B cell (primary cell): Measurements from ENCODE around the gene IL19. TPM values are rescaled to one million over a fixed set of nuclear protein-coding genes. Genes with fewer than 3 reads are reported as not detected.

ENCODE experiments used
- ATAC-seq: fragments of 200-7000 bp; cut with Tn5 transposase; one replicate; pipeline ENCODE4 v1.10.0; 2021; ENCODE audit warnings: low read depth, mild to moderate bottlenecking, moderate number of reproducible peaks, moderate library complexity
- CTCF ChIA-PET: fragments of 350-600 bp; sonication (Branson Sonifier 250); formaldehyde crosslinking; loops from one replicate; lab custom pipeline; 2021; ENCODE audit warnings: antibody characterized with exemption, inconsistent platforms; lab: Charles Lee
- POLR2A ChIA-PET: fragments of 350-600 bp; sonication (Branson Sonifier 250); formaldehyde crosslinking; loops from one replicate; lab custom pipeline; 2021; ENCODE audit warnings: antibody characterized with exemption; lab: Charles Lee
- DNase-seq: peaks from one replicate; pipeline ENCODE4 v3.0.0; 2013
- H2AFZ ChIP-seq: 2 replicates; pipeline ENCODE4 v1.6.1; 2012; ENCODE audit warnings: mild to moderate bottlenecking, low read depth, low read length; ENCODE audit not compliant: insufficient read depth, poor library complexity, severe bottlenecking
- H3K27ac ChIP-seq, 2 donors: 1 replicate in 1 of 2; 2 replicates in 1 of 2; pipeline ENCODE4 v1.5.1; 2012 to 2013; ENCODE audit warnings: low read length in 2 of 2, mild to moderate bottlenecking in 2 of 2, moderate library complexity in 1 of 2
- H3K27me3 ChIP-seq, 4 experiments: fragments of 200-600 bp in 1 of 4; sonication (generic) in 1 of 4; replicated peaks in 1 of 4; 1 replicate in 2 of 4; 2 replicates in 2 of 4; pipeline versions ENCODE4 v1.6.1 to v1.7.0; 2013 to 2016; ENCODE audit warnings: low read length in 3 of 4, mild to moderate bottlenecking in 2 of 4, mixed read lengths in 1 of 4, moderate library complexity in 1 of 4; ENCODE audit not compliant: insufficient read depth in 4 of 4, control insufficient read depth in 3 of 4; ENCODE audit errors: control extremely low read depth in 1 of 4
- H3K36me3 ChIP-seq, 2 experiments: replicated peaks in 1 of 2; 1 replicate in 1 of 2; 2 replicates in 1 of 2; pipeline versions ENCODE4 v1.6.1 to v1.7.1; 2013; ENCODE audit warnings: low read length in 1 of 2; ENCODE audit not compliant: insufficient read depth in 2 of 2, control insufficient read depth in 1 of 2; ENCODE audit errors: control extremely low read depth in 1 of 2, extremely low read depth in 1 of 2
- H3K4me1 ChIP-seq, 2 donors: fragments of 200-600 bp in 1 of 2; sonication (generic) in 1 of 2; 1 replicate in 1 of 2; 2 replicates in 1 of 2; pipeline versions ENCODE4 v1.5.1 to v1.6.1; 2013 to 2017; ENCODE audit warnings: low read length in 2 of 2; ENCODE audit not compliant: control insufficient read depth in 2 of 2, insufficient read depth in 2 of 2
- H3K4me2 ChIP-seq: replicated peaks from 2 replicates; pipeline ENCODE3; 2012; ENCODE audit warnings: mild to moderate bottlenecking, low read depth, low read length; ENCODE audit not compliant: poor library complexity, severe bottlenecking
- H3K4me3 ChIP-seq, 5 experiments: fragments of 200-600 bp in 1 of 5; sonication (generic) in 1 of 5; 1 replicate in 3 of 5; 2 replicates in 2 of 5; pipeline versions ENCODE4 v1.5.1 to v1.7.0; 2011 to 2016; ENCODE audit warnings: low read length in 4 of 5, mild to moderate bottlenecking in 4 of 5, low read depth in 2 of 5, control low read depth in 1 of 5, moderate library complexity in 1 of 5; ENCODE audit not compliant: insufficient read depth in 1 of 5; ENCODE audit errors: control extremely low read depth in 1 of 5, extremely low read depth in 1 of 5
- H3K79me2 ChIP-seq: fragments of 200-600 bp; sonication (generic); one replicate; pipeline ENCODE4 v1.6.0; 2016; ENCODE audit warnings: low read length; ENCODE audit not compliant: control insufficient read depth, insufficient read depth
- H3K9ac ChIP-seq: fragments of 200-600 bp; sonication (generic); 2 replicates; pipeline ENCODE4 v1.6.1; 2017; ENCODE audit warnings: mild to moderate bottlenecking, low read length, moderate library complexity
- H3K9me3 ChIP-seq, 3 donors: one replicate each; pipeline versions ENCODE4 v1.6.1 to v1.7.1; 2013; ENCODE audit warnings: low read length in 2 of 3; ENCODE audit not compliant: control insufficient read depth in 2 of 3, insufficient read depth in 1 of 3; ENCODE audit errors: control extremely low read depth in 1 of 3
- H4K20me1 ChIP-seq: 2 replicates; pipeline ENCODE4 v1.6.0; 2012; ENCODE audit warnings: mild to moderate bottlenecking, low read length; ENCODE audit not compliant: insufficient read depth, control insufficient read depth, poor library complexity, severe bottlenecking
- H3K27ac Mint-ChIP-seq: one replicate; pipeline ENCODE4 v1.8.0; 2021; ENCODE audit warnings: mixed read lengths
- H3K27me3 Mint-ChIP-seq: one replicate; pipeline ENCODE4 v1.8.0; 2021; ENCODE audit warnings: mixed read lengths
- H3K4me1 Mint-ChIP-seq: one replicate; pipeline ENCODE4 v1.8.0; 2021; ENCODE audit warnings: mixed read lengths
- H3K4me3 Mint-ChIP-seq: one replicate; pipeline ENCODE4 v1.8.0; 2021; ENCODE audit warnings: mixed read lengths
- H3K9me3 Mint-ChIP-seq: one replicate; pipeline ENCODE4 v1.8.0; 2022; ENCODE audit warnings: mixed read lengths; ENCODE audit not compliant: insufficient read depth
- EZH2 ChIP-seq: IDR thresholded peaks from 2 replicates; pipeline ENCODE4 v1.6.1; 2012; ENCODE audit warnings: borderline replicate concordance, low read depth, mild to moderate bottlenecking, moderate library complexity, low read length; ENCODE audit not compliant: insufficient read depth, poor library complexity, severe bottlenecking
- WGBS: methylation state at CpG from one replicate; pipeline ENCODE4 v1.1.5; 2013; ENCODE audit warnings: missing lambda C conversion rate; ENCODE audit not compliant: insufficient coverage; 5-methylcytosine and 5-hydroxymethylcytosine counted together
- intact Hi-C: fragments of 100-400 bp; cut with micrococcal nuclease; formaldehyde crosslinking; loops from one replicate; pipeline ENCODE4 v1.10.0; 2022
- polyA plus RNA-seq: library from polyadenylated mRNA; depleted of rRNA; stranded (reverse); fragments of >200 nt; gene quantifications from 2 replicates; pipeline ENCODE4 v1.2.3, GENCODE V29; 2012
- total RNA-seq, 2 donors: library from RNA; stranded (reverse); fragments of 120-200 nt in 1 of 2; gene quantifications; 1 replicate in 1 of 2; 2 replicates in 1 of 2; pipeline versions ENCODE4 v1.2.3 to v1.2.4, GENCODE V29; 2013 to 2022
- TF ChIP-seq, protein P1 (sequence below): fragments of 200-600 bp; IDR thresholded peaks from one replicate; pipeline ENCODE4 v1.8.0; 2022; ENCODE audit warnings: antibody characterized with exemption, mild to moderate bottlenecking

The IL19 gene
- total and polyA plus RNA-seq, 2 donors (not counting 1 experiment from before 2014, with no cell fraction given) = 0.27 TPM; not detected in 1

DNA sequence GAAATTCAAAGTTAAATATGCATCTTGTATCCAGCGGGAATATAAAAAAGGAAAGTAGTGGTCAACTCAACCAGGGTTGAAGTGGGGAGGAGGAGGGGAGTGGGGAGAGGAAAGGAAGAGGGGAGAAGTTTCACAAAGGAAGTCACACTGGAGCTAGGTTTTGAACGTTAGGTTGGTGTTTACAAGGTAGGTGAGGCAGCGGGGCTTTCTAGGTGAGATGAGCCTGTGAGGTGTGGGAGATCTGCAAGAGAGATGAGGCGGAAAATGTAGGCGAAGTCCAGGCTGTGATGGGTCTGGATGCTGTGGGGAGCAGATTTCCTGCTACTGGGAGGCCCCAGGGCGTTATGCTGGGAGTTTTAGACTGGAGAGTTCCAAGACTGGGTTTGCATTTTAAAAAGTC, 58.7 kb downstream of the IL19 start:
- H3K27me3 Mint-ChIP-seq = no peaks in the 10 kb centered on the region
- H4K20me1 ChIP-seq = no peaks in the 10 kb centered on the region
- peak overlapping the region; percentile 60 for H3K4me2 ChIP-seq
- H3K9ac ChIP-seq = peak overlapping the region; percentile 26
- H3K4me3 ChIP-seq = peak overlapping the region in 1 of 5 experiments; percentile 21
- H3K9me3 ChIP-seq = no peaks in the 10 kb centered on the region
- peak overlapping the region; percentile 36 for H3K4me3 Mint-ChIP-seq
- peaks cover 77% of the 10 kb centered on the region for H3K4me1 Mint-ChIP-seq
- ChIA-PET POLR2A (no interaction called here), CTCF (interaction anchor here (0.7 to 1.4 kb wide), 6 partner anchors 12 to 249 kb away, joined by 3 to 6 read pairs (median 4); no protein-coding TSS in a partner anchor)
- no peak for TF ChIP-seq EZH2
- TF ChIP-seq, protein P1, sequence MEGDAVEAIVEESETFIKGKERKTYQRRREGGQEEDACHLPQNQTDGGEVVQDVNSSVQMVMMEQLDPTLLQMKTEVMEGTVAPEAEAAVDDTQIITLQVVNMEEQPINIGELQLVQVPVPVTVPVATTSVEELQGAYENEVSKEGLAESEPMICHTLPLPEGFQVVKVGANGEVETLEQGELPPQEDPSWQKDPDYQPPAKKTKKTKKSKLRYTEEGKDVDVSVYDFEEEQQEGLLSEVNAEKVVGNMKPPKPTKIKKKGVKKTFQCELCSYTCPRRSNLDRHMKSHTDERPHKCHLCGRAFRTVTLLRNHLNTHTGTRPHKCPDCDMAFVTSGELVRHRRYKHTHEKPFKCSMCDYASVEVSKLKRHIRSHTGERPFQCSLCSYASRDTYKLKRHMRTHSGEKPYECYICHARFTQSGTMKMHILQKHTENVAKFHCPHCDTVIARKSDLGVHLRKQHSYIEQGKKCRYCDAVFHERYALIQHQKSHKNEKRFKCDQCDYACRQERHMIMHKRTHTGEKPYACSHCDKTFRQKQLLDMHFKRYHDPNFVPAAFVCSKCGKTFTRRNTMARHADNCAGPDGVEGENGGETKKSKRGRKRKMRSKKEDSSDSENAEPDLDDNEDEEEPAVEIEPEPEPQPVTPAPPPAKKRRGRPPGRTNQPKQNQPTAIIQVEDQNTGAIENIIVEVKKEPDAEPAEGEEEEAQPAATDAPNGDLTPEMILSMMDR = no peak
- intact Hi-C loops = no loop called here
- H3K9me3 Mint-ChIP-seq = no peaks in the 10 kb centered on the region
- ATAC-seq (peak; percentile 26), DNase-seq (no peak)
- no peaks in the 10 kb centered on the region for H3K27me3 ChIP-seq
- H3K36me3 ChIP-seq = no peaks in the 10 kb centered on the region
- H3K79me2 ChIP-seq = peaks cover 8% of the 10 kb centered on the region
- WGBS = 31% methylated on average over 5 of the region's 6 CpGs
- peak overlapping the region; percentile 77 for H3K27ac Mint-ChIP-seq
- peaks cover 66 to 80% of the 10 kb centered on the region in 2 donors for H3K4me1 ChIP-seq
- H3K27ac ChIP-seq = peak overlapping the region; percentile 34 to 57
- H2AFZ ChIP-seq = peak overlapping the region; percentile 4

DNA sequence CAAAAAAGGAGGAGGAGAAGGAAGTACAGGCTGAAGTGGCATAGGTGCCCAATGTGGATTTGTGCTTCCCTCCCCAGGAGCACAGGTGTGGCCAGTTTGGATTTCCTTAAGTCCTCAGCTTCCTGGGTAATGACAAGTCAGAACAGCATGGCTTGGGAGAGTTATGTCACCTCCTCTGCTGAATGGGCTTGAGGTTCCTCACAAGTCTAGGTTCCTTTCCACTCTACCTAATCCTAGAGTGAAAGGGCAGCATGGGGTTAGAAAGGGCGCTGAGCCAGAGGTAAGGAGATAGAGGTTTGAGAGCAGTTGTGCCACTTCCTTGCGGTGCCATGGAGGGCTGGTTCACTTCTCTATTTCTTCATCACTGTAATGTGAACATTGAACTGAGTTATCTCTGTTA, 59.3 kb downstream of the IL19 start:
- no peaks in the 10 kb centered on the region for H3K27me3 ChIP-seq
- peak overlapping the region; percentile 54 for H3K27ac Mint-ChIP-seq
- no peaks in the 10 kb centered on the region for H3K36me3 ChIP-seq
- no peaks in the 10 kb centered on the region for H3K9me3 Mint-ChIP-seq
- H3K9ac ChIP-seq = peak overlapping the region; percentile 26
- peaks cover 66 to 80% of the 10 kb centered on the region in 2 donors for H3K4me1 ChIP-seq
- H3K79me2 ChIP-seq = peaks cover 8% of the 10 kb centered on the region
- H3K4me3 Mint-ChIP-seq = peak overlapping the region; percentile 21
- peak; percentile 59 for ATAC-seq
- intact Hi-C loops = loop anchor here (2.0 to 5.0 kb wide), 2 partner anchors 15 to 42 kb away; no protein-coding TSS in a partner anchor
- H3K4me3 ChIP-seq = peak overlapping the region in 1 of 5 experiments; percentile 21
- H4K20me1 ChIP-seq = no peaks in the 10 kb centered on the region
- H3K27me3 Mint-ChIP-seq = no peaks in the 10 kb centered on the region
- peaks cover 79% of the 10 kb centered on the region for H3K4me1 Mint-ChIP-seq
- POLR2A ChIA-PET = no interaction called here
- H3K27ac ChIP-seq = peak overlapping the region; percentile 34 to 57
- CTCF ChIA-PET = interaction anchor here (1.0 to 6.6 kb wide), 3 partner anchors 20 to 105 kb away, joined by 3 to 36 read pairs (median 3); no protein-coding TSS in a partner anchor
- peak overlapping the region; percentile 60 for H3K4me2 ChIP-seq
- peak; percentile 55 for DNase-seq
- no peaks in the 10 kb centered on the region for H3K9me3 ChIP-seq
- TF ChIP-seq, protein P1 = no peak
- TF ChIP-seq EZH2 = no peak
- H2AFZ ChIP-seq = peak overlapping the region; percentile 54
- WGBS = no CpG with 5 or more reads among the region's 2 CpGs
